ENCODE measurements around the gene LIME1. TPM values are rescaled to one million over a fixed set of nuclear protein-coding genes. Genes with fewer than 3 reads are reported as not detected.
A peak's percentile ranks its signal among the peaks of the same experiment; 100 is the strongest.

The LIME1 gene, protein sequence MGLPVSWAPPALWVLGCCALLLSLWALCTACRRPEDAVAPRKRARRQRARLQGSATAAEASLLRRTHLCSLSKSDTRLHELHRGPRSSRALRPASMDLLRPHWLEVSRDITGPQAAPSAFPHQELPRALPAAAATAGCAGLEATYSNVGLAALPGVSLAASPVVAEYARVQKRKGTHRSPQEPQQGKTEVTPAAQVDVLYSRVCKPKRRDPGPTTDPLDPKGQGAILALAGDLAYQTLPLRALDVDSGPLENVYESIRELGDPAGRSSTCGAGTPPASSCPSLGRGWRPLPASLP
- 10 to 100 TPM in 1 of 2 donors, 1 to 10 TPM in 1; 4.9 to 14.0 TPM for total RNA-seq

DNA sequence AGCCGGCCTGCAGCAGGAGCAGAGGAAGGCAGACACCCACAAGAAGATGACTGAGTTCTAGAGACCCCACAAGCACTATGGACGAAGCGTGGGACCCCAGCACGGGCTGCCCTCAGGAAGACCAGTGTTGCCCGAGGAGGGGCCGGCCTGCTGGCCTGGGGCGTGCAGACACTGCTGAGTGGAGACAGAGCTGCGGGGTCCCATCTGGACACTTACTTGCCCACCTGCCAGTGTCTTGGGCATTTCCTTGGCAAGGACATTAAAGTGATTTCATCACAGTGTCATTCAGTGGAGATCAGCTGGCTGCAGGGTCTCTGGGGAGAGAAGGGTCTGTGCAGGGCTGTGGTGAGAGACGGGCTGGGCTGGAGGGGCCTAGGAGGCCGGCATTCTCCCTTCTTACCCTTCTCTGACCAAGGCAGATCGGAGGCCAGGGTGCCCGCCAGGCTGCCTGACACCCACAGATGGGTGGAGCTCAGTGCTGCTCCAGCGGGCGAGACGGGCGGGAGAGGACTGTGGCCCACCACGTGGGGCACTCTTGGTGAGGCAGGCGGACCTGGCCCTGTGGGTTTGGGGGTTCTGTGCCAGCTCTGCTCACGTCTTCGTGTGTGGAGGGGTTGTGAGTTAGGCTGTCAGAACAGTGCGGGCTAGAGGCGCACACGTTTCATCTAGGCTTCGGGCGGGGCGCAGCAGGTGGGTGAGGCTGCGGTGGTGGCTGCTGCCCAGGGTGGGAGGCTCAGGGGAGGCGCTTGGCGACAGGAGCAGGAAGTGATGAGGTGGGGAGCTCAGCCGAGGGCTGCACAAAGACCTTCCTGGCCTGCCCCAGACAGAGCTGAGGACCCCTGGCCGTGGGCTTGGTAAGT, at the start of gene LIME1:
Gene LIME1 (plus strand): TSS at position 806 of the 860 bp plus-strand sequence. CDS start 886 bp downstream, outside the sequence.
- intact Hi-C loops (cut with DNase I), result loop anchor here (5.0 to 10.0 kb wide), 2 partner anchors 34 to 81 kb away; partner anchors contain the start of genes RTEL1 and STMN3
- DNase-seq (no peak), ATAC-seq (no peak)
- Histone ChIP-seq H3K27ac (no peak within 1 kb of the TSS), H3K36me3 (replicated peaks in 1 of 2; ENCODE audit: insufficient read depth in 1 of 2, low read depth in 2 of 2) (peaks cover 0 to 8% of the 10 kb centered on the region in 2 donors), H3K4me1 (peaks cover 32% of the 10 kb centered on the region), H3K4me3 (no peak within 1 kb of the TSS), H3K27me3 (no peaks in the 10 kb centered on the region), H3K9me3 (no peaks in the 10 kb centered on the region)
- WGBS, 2 donors, result 84 to 92% methylated on average over 27 to 31 of the region's 31 CpGs
- TF ChIP-seq POLR2A (IDR thresholded peaks at IDR 0.05), result no peak
- TF ChIP-seq, protein P1, sequence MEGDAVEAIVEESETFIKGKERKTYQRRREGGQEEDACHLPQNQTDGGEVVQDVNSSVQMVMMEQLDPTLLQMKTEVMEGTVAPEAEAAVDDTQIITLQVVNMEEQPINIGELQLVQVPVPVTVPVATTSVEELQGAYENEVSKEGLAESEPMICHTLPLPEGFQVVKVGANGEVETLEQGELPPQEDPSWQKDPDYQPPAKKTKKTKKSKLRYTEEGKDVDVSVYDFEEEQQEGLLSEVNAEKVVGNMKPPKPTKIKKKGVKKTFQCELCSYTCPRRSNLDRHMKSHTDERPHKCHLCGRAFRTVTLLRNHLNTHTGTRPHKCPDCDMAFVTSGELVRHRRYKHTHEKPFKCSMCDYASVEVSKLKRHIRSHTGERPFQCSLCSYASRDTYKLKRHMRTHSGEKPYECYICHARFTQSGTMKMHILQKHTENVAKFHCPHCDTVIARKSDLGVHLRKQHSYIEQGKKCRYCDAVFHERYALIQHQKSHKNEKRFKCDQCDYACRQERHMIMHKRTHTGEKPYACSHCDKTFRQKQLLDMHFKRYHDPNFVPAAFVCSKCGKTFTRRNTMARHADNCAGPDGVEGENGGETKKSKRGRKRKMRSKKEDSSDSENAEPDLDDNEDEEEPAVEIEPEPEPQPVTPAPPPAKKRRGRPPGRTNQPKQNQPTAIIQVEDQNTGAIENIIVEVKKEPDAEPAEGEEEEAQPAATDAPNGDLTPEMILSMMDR (IDR thresholded peaks at IDR 0.05), result no peak

DNA sequence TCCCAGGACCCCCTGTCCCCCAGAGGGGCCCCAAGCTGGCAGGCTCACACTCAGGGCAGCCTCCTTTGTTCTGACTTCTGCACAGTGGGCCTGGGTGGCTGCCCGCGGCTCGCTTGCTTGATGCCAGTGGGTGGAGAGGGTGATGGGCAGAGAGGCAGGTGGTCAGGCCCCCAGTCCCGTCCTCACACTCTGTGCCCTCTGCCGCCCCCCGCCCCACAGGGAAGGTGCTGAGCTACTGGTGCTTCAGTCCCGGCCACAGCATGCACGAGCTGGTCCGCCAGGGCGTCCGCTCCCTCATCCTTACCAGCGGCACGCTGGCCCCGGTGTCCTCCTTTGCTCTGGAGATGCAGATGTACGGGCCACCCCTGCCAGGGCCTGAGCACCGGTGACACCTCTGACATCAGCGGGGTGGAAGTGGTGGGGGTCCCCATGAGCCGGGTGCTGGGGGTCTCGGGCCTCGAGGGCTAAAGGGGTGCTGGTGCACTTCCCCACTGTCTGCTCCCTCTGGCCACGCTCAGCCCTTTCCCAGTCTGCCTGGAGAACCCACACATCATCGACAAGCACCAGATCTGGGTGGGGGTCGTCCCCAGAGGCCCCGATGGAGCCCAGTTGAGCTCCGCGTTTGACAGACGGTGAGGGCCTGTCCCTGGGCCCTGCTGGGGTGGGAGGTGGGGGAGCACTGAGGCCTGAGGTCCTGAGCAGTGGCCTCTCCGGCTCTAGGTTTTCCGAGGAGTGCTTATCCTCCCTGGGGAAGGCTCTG, 48.9 kb upstream of the LIME1 start:
- Histone ChIP-seq H3K4me1 (peaks cover 23% of the 10 kb centered on the region), H3K27me3 (no peaks in the 10 kb centered on the region), H3K4me3 (no peak overlapping the region), H3K9me3 (no peaks in the 10 kb centered on the region), H3K27ac (peak overlapping the region in 3 of 4 donors; percentile 54 to 77 (median 73)), H3K36me3 (replicated peaks in 1 of 2; ENCODE audit: insufficient read depth in 1 of 2, low read depth in 2 of 2) (no peaks in the 10 kb centered on the region)
- intact Hi-C loops (cut with DNase I), result no loop called here
- WGBS, 2 donors, result 86% methylated on average over 23 of the region's 29 CpGs; no CpG with 5 or more reads in 1 of the 2 donors
- no peak for TF ChIP-seq POLR2A (IDR thresholded peaks at IDR 0.05)
- TF ChIP-seq, protein P1 (IDR thresholded peaks at IDR 0.05), result no peak
- DNase-seq (no peak), ATAC-seq (no peak)

DNA sequence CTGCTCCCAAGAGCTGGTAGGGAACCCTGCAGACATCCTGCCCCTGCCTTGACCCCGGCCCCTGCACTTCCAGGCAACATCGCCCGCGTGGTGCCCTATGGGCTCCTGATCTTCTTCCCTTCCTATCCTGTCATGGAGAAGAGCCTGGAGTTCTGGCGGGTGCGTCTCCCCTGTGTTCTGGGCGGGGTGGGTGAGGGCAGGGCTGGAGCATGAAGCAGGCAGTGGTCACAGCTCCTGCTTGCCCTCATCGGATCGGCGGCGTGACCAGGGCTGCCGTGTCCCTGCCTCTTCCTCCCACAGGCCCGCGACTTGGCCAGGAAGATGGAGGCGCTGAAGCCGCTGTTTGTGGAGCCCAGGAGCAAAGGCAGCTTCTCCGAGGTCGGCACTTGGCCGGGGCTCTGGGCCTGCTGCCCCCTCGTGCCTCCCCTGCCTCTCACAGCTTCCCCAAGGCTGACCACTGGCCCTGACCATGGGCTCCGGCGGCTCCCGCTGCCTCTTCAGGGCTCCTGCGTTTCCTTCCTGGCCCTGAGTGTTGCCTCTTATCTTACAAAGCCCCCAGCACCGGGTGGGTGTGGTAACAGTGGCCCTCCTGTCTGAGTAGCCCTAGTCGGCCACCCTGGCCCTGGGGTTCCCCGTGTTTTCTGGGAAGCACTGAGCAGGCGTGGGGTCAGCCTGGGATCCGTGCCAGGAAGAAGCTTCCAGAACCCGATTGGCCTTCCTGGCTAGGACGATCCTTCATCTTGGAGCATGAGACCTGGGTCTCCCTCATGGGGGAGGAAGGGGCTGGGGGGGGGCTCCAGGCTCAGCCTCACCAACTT, 48.0 kb upstream of the LIME1 start:
- H3K27ac ChIP-seq, result peak overlapping the region in 2 of 4 donors; percentile 73 to 77
- 80 to 83% methylated on average over 12 to 31 of the region's 31 CpGs for WGBS, 2 donors
- H3K4me1 ChIP-seq, result peaks cover 23% of the 10 kb centered on the region
- H3K9me3 ChIP-seq, result no peaks in the 10 kb centered on the region
- H3K27me3 ChIP-seq, result no peaks in the 10 kb centered on the region
- intact Hi-C loops (cut with DNase I), result no loop called here
- DNase-seq (peak in 1 of 4 donors; percentile 19), ATAC-seq (no peak)
- TF ChIP-seq POLR2A (IDR thresholded peaks at IDR 0.05), result no peak
- H3K36me3 ChIP-seq (replicated peaks in 1 of 2; ENCODE audit: insufficient read depth in 1 of 2, low read depth in 2 of 2), result no peaks in the 10 kb centered on the region
- no peak overlapping the region for H3K4me3 ChIP-seq

DNA sequence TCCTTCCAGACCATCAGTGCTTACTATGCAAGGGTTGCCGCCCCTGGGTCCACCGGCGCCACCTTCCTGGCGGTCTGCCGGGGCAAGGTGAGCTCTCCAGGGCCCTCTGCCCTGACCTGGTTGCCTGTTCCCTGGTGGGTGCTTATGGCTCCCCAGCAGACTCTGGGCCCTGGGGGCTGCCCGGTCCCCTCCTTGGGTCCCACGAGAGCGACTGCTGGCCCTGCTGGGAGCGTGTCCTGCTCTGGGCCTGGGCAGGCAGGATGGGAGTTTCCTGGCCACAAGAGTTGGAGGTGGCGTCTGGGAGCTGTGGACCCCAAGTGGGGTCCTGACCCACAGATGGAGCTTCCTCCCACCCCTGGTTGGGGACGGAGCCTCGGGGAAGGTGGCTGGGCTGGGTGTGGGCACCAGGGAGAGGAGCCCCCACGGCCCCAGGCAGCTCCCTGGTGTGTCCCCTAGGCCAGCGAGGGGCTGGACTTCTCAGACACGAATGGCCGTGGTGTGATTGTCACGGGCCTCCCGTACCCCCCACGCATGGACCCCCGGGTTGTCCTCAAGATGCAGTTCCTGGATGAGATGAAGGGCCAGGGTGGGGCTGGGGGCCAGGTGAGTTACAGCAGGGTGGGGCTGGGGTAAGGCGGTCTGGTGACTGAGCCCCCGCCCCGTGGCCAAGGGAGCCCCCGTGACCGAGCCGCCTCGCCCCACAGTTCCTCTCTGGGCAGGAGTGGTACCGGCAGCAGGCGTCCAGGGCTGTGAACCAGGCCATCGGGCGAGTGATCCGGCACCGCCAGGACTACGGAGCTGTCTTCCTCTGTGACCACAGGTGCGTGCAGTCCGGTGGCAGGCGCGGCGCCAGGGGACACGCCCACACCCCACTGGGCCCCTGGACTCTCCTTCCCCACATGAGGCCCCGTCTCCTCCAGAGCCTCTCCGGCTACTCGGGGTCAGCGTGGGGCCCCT, 47.1 kb upstream of the LIME1 start:
- 91 to 95% methylated on average over 8 to 33 of the region's 44 CpGs for WGBS, 2 donors

More for the DNA sequence above, 47.1 kb upstream of the LIME1 start:
- intact Hi-C loops (cut with DNase I), result no loop called here
- peaks cover 23% of the 10 kb centered on the region for H3K4me1 ChIP-seq
- H3K27me3 ChIP-seq, result no peaks in the 10 kb centered on the region
- no peaks in the 10 kb centered on the region for H3K36me3 ChIP-seq (replicated peaks in 1 of 2; ENCODE audit: insufficient read depth in 1 of 2, low read depth in 2 of 2)
- no peak overlapping the region for H3K4me3 ChIP-seq
- DNase-seq (peak in 1 of 4 donors; percentile 27), ATAC-seq (no peak)
- peak overlapping the region in 1 of 4 donors; percentile 77 for H3K27ac ChIP-seq
- no peak for TF ChIP-seq POLR2A (IDR thresholded peaks at IDR 0.05)
- TF ChIP-seq, protein P1 (IDR thresholded peaks at IDR 0.05), result no peak
- no peaks in the 10 kb centered on the region for H3K9me3 ChIP-seq
